Aorta (tissue), 5 donors: ENCODE data around the gene GALK2. TPM values are rescaled to one million over a fixed set of nuclear protein-coding genes. Genes with fewer than 3 reads are reported as not detected.
"Not testable (repeated sequence)": the region's sequence is repeated elsewhere in the genome, so short reads cannot be mapped to it uniquely, and the experiment has no call there.

Source experiments
- ATAC-seq: fragments of 200-7000 bp; cut with Tn5 transposase; one replicate; pipeline ENCODE4 v1.9.1; 2022; ENCODE audit warnings: moderate library complexity; ENCODE audit not compliant: low FRiP score
- DNase-seq, 2 donors: peaks; one replicate each; pipeline ENCODE4 v3.0.0-alpha.2; 2020
- H3K27ac ChIP-seq, 2 donors: one replicate each; pipeline ENCODE4 v1.5.1; 2013; ENCODE audit warnings: low read length in 2 of 2, mild to moderate bottlenecking in 2 of 2, moderate library complexity in 2 of 2, control low read depth in 1 of 2, inconsistent platforms in 1 of 2, low read depth in 1 of 2
- H3K27me3 ChIP-seq, 2 donors: one replicate each; pipeline ENCODE4 v1.6.1; 2013; ENCODE audit warnings: control low read depth in 1 of 2, low read length in 1 of 2, mild to moderate bottlenecking in 1 of 2, moderate library complexity in 1 of 2; ENCODE audit not compliant: insufficient read depth in 2 of 2, control insufficient read depth in 1 of 2
- H3K36me3 ChIP-seq, 2 donors: one replicate each; pipeline ENCODE4 v1.6.1; 2013; ENCODE audit warnings: control low read depth in 1 of 2, low read length in 1 of 2, mild to moderate bottlenecking in 1 of 2; ENCODE audit not compliant: insufficient read depth in 2 of 2, control insufficient read depth in 1 of 2
- H3K4me1 ChIP-seq, 2 donors: one replicate each; pipeline ENCODE4 v1.6.1; 2013; ENCODE audit warnings: low read length in 2 of 2, control low read depth in 1 of 2, mild to moderate bottlenecking in 1 of 2, moderate library complexity in 1 of 2; ENCODE audit not compliant: insufficient read depth in 2 of 2, control insufficient read depth in 1 of 2
- H3K4me3 ChIP-seq, 2 donors: one replicate each; pipeline ENCODE4 v1.5.1; 2013; ENCODE audit warnings: low read length in 2 of 2, control low read depth in 1 of 2, mild to moderate bottlenecking in 1 of 2
- H3K9me3 ChIP-seq: one replicate; pipeline ENCODE4 v1.6.1; 2013; ENCODE audit warnings: mild to moderate bottlenecking, low read length; ENCODE audit not compliant: control insufficient read depth
- WGBS, 2 donors: extraction: QIAGEN DNeasy Blood & Tissue Kit; methylation state at CpG; one replicate each; pipeline ENCODE4 v1.1.7; 2013; 5-methylcytosine and 5-hydroxymethylcytosine counted together
- intact Hi-C, 2 donors: fragments of 100-400 bp; cut with DNase I; formaldehyde crosslinking; loops; one replicate each; pipeline versions ENCODE4 v1.14.2 to v1.15.0; 2022
- polyA plus RNA-seq, 2 donors: library from polyadenylated mRNA; stranded (reverse); fragments of 200-250 nt; gene quantifications; one replicate each; pipeline ENCODE4 v1.2.3, GENCODE V29; 2013
- total RNA-seq, 2 donors: library from RNA; stranded (reverse); fragmentation: NEBNext Ultra II Directional; extraction: Animal tissue kit (Norgen Biotek cat#: 25700); gene quantifications; one replicate each; pipeline ENCODE4 v1.2.1, GENCODE V29; 2021
- donor health status: healthy with polysubstance abuse.
- donor health status: Bipolar disorder and iron deficiency.
- donor health status: DM: no; HTN: no; CAD: no.
- donor health status: DM: no; HTN: no; CAD: no.
- donor health status: DM: yes; HTN: yes; CAD: no.

The GALK2 gene
- total and polyA plus RNA-seq, 4 donors: 12.4 to 36.2 (median 22.0) TPM

- H3K27ac ChIP-seq, intact Hi-C loops, ATAC-seq, DNase-seq, H3K36me3 ChIP-seq, H3K4me3 ChIP-seq, H3K27me3 ChIP-seq, H3K4me1 ChIP-seq, H3K9me3 ChIP-seq: not testable (repeated sequence)
- WGBS, 2 donors: 96 to 98% methylated on average over 6 of the region's 6 CpGs
Observed at GRCh38 chr15:49175582-49176397, 5.7 kb downstream of the GALK2 start.

- intact Hi-C loops: no loop called here
- 91 to 93% methylated on average over 7 of the region's 7 CpGs for whole genome bisulfite sequencing, 2 donors
- Histone ChIP-seq H3K4me3 (no peak overlapping the region), H3K27me3 (no peaks in the 10 kb centered on the region), H3K36me3 (no peaks in the 10 kb centered on the region), H3K9me3 (no peaks in the 10 kb centered on the region), H3K27ac (no peak overlapping the region), H3K4me1 (no peaks in the 10 kb centered on the region)
- ATAC-seq: no peak
- no peak for DNase-seq
Observed at GRCh38 chr15:49178497-49178896, 8.4 kb downstream of the GALK2 start.

DNA sequence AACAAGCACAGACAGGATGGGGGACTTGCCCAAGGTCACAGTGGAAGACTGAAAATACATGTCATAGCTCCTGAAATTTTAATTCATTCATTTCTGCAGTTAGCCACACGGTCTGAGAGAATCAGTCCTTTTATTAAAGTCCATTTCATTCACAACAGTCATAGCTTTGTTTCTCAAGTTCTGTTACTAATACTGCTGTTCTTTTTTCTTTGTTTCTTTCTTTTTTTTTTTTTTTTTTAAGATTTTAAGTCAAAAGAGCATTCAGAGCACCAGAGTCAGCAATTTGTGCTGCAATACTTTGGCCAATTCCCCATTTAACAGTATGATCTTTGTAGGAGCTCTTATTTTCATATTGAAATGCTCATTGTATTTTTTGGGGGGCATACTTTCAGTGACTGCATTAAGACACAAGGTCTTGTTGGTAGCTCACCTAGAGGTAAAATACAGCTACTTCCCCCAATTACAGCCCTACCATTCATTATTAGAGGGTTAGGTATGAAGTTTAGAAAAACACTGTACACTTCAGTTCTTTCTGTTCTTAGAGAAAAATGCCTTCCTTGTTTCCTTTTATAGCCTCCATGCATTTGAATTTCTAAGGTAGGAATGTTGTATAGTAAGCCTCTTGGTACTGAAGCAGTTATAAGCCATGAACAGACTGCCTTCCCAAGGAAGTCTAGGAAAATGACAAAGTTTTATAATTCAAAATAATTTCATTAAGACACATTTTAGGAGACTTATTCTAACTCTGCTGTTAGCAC lies 9.6 kb downstream of the GALK2 start:
- DNase-seq: no peak
- ATAC-seq: no peak
- no peaks in the 10 kb centered on the region for H3K9me3 ChIP-seq
- no peak overlapping the region for H3K4me3 ChIP-seq
- no peaks in the 10 kb centered on the region for H3K27me3 ChIP-seq
- 63 to 78% methylated on average over 1 of the region's 1 CpG for WGBS, 2 donors
- no peak overlapping the region for H3K27ac ChIP-seq
- H3K4me1 ChIP-seq: no peaks in the 10 kb centered on the region
- intact Hi-C loops: no loop called here
- no peaks in the 10 kb centered on the region for H3K36me3 ChIP-seq

- intact Hi-C loops: no loop called here
- H3K27me3 ChIP-seq: no peaks in the 10 kb centered on the region
- no peaks in the 10 kb centered on the region for H3K4me1 ChIP-seq
- H3K27ac ChIP-seq: no peak overlapping the region
- H3K9me3 ChIP-seq: no peaks in the 10 kb centered on the region
- DNase-seq (no peak), ATAC-seq (no peak)
- no peak overlapping the region for H3K4me3 ChIP-seq
- no peaks in the 10 kb centered on the region for H3K36me3 ChIP-seq
- WGBS, 2 donors: 94 to 95% methylated on average over 4 of the region's 4 CpGs
Observed at GRCh38 chr15:49182128-49182527, 12.1 kb downstream of the GALK2 start.

DNA sequence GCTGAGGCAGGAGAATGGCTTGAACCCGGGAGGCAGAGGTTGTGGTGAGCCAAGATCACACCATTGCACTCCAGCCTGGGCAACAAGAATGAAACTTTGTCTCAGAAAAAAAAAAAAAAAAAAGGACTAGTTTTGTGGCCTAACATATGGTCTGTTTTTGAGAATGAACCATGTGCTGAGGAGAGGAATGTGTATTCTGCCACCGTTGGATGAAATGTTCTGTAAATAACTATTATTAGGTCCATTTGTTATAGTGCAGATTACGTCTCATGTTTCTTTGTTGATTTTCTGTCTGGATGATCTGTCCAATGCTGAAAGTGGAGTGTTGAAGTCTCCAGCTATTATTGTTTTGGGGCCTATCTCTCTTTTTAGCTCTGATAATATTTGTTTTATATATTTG lies 13.7 kb downstream of the GALK2 start:
- 51 to 53% methylated on average over 3 of the region's 3 CpGs for WGBS, 2 donors
- H3K9me3 ChIP-seq, H3K4me1 ChIP-seq, DNase-seq, H3K36me3 ChIP-seq, H3K4me3 ChIP-seq, intact Hi-C loops, H3K27ac ChIP-seq, ATAC-seq, H3K27me3 ChIP-seq: not testable (repeated sequence)

GRCh38 chr15:49185473-49185872 lies 15.4 kb downstream of the GALK2 start:
- H3K4me3 ChIP-seq: no peak overlapping the region
- no peaks in the 10 kb centered on the region for H3K9me3 ChIP-seq
- DNase-seq (no peak), ATAC-seq (no peak)
- no peaks in the 10 kb centered on the region for H3K36me3 ChIP-seq
- H3K4me1 ChIP-seq: no peaks in the 10 kb centered on the region
- 95 to 96% methylated on average over 1 of the region's 1 CpG for WGBS, 2 donors
- intact Hi-C loops: no loop called here
- no peak overlapping the region for H3K27ac ChIP-seq
- no peaks in the 10 kb centered on the region for H3K27me3 ChIP-seq

DNA sequence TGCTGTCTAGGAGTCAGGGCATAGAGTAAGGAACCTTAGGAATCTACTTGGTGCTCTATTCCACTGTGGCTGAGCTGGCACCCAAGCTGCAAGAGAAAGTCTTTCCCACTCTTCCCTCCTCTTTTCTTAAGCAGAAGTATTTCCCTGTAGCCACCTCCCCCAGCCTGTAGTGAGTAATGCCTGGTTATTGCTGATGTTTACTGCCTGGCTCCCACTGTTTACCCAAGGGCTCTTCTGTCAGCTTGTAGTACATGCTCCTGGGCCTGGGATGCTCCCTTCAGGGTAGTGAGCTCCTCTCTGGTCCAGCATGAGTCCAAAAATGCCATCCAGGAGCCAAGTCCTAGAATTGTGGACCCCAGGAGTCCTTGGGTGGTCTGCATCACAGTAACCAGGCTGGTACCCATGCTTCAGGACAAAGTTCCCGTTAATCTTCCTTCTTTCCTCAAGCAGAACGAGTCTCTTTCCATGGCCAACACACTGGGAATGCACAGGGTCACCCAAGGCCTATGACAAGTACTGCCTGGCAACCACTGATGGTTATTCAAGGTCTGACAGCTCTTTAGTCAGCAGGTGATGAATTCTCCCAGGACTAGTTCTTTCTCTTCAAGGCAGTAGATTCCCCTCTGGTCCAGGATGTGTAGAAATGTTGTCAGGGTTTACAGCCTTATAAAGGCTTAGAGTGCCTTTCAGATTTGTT lies 17.6 kb downstream of the GALK2 start:
- Histone ChIP-seq H3K4me3 (no peak overlapping the region), H3K36me3 (no peaks in the 10 kb centered on the region), H3K27ac (no peak overlapping the region), H3K27me3 (no peaks in the 10 kb centered on the region), H3K9me3 (no peaks in the 10 kb centered on the region), H3K4me1 (no peaks in the 10 kb centered on the region)
- ATAC-seq: no peak
- 85 to 88% methylated on average over 2 of the region's 2 CpGs for WGBS, 2 donors
- intact Hi-C loops: no loop called here
- DNase-seq: no peak

- DNase-seq: no peak
- ATAC-seq: no peak
- Histone ChIP-seq H3K36me3 (no peaks in the 10 kb centered on the region), H3K4me3 (no peak overlapping the region), H3K27me3 (no peaks in the 10 kb centered on the region), H3K9me3 (no peaks in the 10 kb centered on the region), H3K27ac (no peak overlapping the region), H3K4me1 (no peaks in the 10 kb centered on the region)
- intact Hi-C loops: no loop called here
- WGBS, 2 donors: 96 to 97% methylated on average over 2 of the region's 2 CpGs
Observed at GRCh38 chr15:49188933-49189332, 18.9 kb downstream of the GALK2 start.
